HL-60 (cell line): Measurements from ENCODE around the gene TMEM59L.

Experiments used
- DNase-seq, 2 experiments: peaks; one replicate each; pipeline ENCODE4 v3.0.0-alpha.2; 2010 to 2020; ENCODE audit warnings: low read depth in 1 of 2, low spot score in 1 of 2
- H3K27ac ChIP-seq: fragments of 250-450 bp; sonication (Bioruptor Pico); replicated peaks from 2 replicates; pipeline ENCODE4 v1.5.1; 2020; ENCODE audit warnings: mild to moderate bottlenecking, moderate library complexity
- H3K27me3 ChIP-seq: fragments of 250-450 bp; sonication (Bioruptor Pico); 2 replicates; pipeline ENCODE4 v1.5.1; 2021; ENCODE audit warnings: mild to moderate bottlenecking, moderate library complexity; ENCODE audit not compliant: insufficient read depth, poor library complexity, severe bottlenecking
- H3K4me3 ChIP-seq: replicated peaks from 2 replicates; pipeline ENCODE4 v1.5.1; 2011; ENCODE audit warnings: mild to moderate bottlenecking, control low read depth, low read length; ENCODE audit not compliant: insufficient read depth
- GABPA ChIP-seq: IDR thresholded peaks from 2 replicates; pipeline ENCODE4 v1.6.1; 2012; ENCODE audit warnings: low read depth
- POLR2AphosphoS5 ChIP-seq: IDR thresholded peaks from 2 replicates; pipeline ENCODE4 v1.6.1; 2012; ENCODE audit warnings: low read depth
- REST ChIP-seq: IDR thresholded peaks from 2 replicates; pipeline ENCODE4 v1.6.1; 2012; ENCODE audit warnings: low read depth; ENCODE audit not compliant: insufficient replicate concordance
- SPI1 ChIP-seq: IDR thresholded peaks from 2 replicates; pipeline ENCODE4 v1.6.1; 2012; ENCODE audit warnings: low read depth, mild to moderate bottlenecking, borderline replicate concordance
- TF ChIP-seq, protein P1 (sequence below): IDR thresholded peaks from one replicate; pipeline ENCODE4 v1.5.1; 2011; ENCODE audit warnings: low read length, control low read depth, inconsistent platforms; ENCODE audit not compliant: insufficient read depth

TMEM59L gene

GRCh38 chr19:18629166-18630088, 16.8 kb downstream of the TMEM59L start:
- TF ChIP-seq POLR2AphosphoS5 = no peak
- no peak for TF ChIP-seq GABPA
- no peak overlapping the region for H3K27ac ChIP-seq
- no peak for DNase-seq
- peaks cover 3% of the 10 kb centered on the region for H3K27me3 ChIP-seq
- H3K4me3 ChIP-seq = no peak overlapping the region

DNA sequence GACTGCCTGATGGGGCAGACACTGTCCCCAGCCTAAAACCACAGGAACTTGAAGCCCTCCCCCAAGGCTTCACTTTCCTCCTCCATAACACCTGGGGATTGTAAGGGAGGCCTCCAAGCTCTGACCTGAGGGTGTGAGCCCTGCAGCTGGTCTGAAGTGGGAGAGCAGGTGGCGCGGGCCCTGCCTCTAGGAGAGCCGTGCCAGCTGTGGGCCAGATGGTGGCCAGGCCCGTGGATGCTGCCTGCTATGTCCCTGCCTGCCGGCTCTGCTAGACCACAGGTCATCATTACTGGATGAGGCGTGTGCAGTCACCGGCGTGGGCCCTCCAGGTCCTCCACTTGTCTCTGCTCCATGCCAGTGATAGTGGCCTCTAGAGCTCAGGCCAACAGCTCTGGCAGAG, 20.7 kb downstream of the TMEM59L start:
- H3K27ac ChIP-seq = no peak overlapping the region
- TF ChIP-seq REST (no peak), SPI1 (no peak), GABPA (no peak)
- DNase-seq = no peak
- H3K4me3 ChIP-seq = no peak overlapping the region
- peaks cover 3% of the 10 kb centered on the region for H3K27me3 ChIP-seq

GRCh38 chr19:18634612-18635297, 22.1 kb downstream of the TMEM59L start:
- Histone ChIP-seq H3K27ac (no peak overlapping the region), H3K4me3 (no peak overlapping the region), H3K27me3 (peaks cover 3% of the 10 kb centered on the region)
- no peak for DNase-seq
- TF ChIP-seq GABPA = no peak
- no peak for TF ChIP-seq REST
- no peak for TF ChIP-seq SPI1
- TF ChIP-seq POLR2AphosphoS5 = no peak
- TF ChIP-seq, protein P1, sequence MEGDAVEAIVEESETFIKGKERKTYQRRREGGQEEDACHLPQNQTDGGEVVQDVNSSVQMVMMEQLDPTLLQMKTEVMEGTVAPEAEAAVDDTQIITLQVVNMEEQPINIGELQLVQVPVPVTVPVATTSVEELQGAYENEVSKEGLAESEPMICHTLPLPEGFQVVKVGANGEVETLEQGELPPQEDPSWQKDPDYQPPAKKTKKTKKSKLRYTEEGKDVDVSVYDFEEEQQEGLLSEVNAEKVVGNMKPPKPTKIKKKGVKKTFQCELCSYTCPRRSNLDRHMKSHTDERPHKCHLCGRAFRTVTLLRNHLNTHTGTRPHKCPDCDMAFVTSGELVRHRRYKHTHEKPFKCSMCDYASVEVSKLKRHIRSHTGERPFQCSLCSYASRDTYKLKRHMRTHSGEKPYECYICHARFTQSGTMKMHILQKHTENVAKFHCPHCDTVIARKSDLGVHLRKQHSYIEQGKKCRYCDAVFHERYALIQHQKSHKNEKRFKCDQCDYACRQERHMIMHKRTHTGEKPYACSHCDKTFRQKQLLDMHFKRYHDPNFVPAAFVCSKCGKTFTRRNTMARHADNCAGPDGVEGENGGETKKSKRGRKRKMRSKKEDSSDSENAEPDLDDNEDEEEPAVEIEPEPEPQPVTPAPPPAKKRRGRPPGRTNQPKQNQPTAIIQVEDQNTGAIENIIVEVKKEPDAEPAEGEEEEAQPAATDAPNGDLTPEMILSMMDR = no peak

DNA sequence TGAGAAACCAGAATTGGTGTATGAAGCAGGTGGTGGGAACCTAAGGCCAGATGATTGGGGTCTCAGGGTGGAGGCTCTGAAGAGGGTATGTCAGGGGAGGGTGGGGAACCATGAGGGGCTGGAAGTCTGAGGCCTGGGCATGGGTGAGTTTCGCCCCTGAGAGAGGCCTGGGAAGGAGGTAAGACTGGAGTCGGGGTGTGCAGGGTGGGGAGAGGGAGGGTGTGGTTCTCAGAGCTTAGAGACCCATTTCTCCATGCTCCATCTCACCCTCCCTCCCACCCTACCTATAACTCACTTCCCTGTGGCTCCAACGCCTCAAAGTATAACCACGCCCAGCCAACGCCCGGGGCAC, 23.1 kb downstream of the TMEM59L start:
- Histone ChIP-seq H3K27ac (no peak overlapping the region), H3K4me3 (peak overlapping the region; percentile 76; the same call in 1 of the 2 replicates), H3K27me3 (peaks cover 3% of the 10 kb centered on the region)
- TF ChIP-seq, protein P1 = no peak
- no peak for TF ChIP-seq REST
- no peak for TF ChIP-seq GABPA
- TF ChIP-seq SPI1 = no peak
- no peak for TF ChIP-seq POLR2AphosphoS5
- DNase-seq = no peak
